HEK293 (cell line): Measurements from ENCODE around the gene BOD1L2.

Experiments
- CTCF ChIA-PET: fragments of 350-600 bp; formaldehyde crosslinking; extraction: SDS; loops from one replicate; lab custom pipeline; 2021; ENCODE audit warnings: antibody characterized with exemption; lab: Yijun Ruan, JAX
- POLR2A ChIA-PET: fragments of 300-600 bp; formaldehyde crosslinking; extraction: SDS; loops from one replicate; lab custom pipeline; 2020; ENCODE audit warnings: antibody characterized with exemption, inconsistent platforms; lab: Yijun Ruan, JAX
- H3K27ac ChIP-seq: fragments of 200-500 bp; sonication (Bioruptor generic); 2 replicates; pipeline ENCODE4 v1.5.1; 2014; ENCODE audit warnings: low read depth, low read length, control low read depth, inconsistent platforms; ENCODE audit errors: extremely low read depth
- H3K36me3 ChIP-seq, 2 experiments: fragments of 200-500 bp in 1 of 2; sonication (Bioruptor generic) in 1 of 2; 1 replicate in 1 of 2; 2 replicates in 1 of 2; pipeline ENCODE4 v1.5.1; 2014 to 2017; ENCODE audit warnings: inconsistent platforms in 2 of 2, low read length in 2 of 2; ENCODE audit not compliant: control insufficient read depth in 2 of 2, insufficient read depth in 1 of 2
- H3K4me1 ChIP-seq: fragments of 200-500 bp; sonication (Bioruptor generic); 2 replicates; pipeline ENCODE4 v1.5.1; 2014; ENCODE audit warnings: mild to moderate bottlenecking, low read length, inconsistent platforms; ENCODE audit not compliant: control insufficient read depth, insufficient read depth
- H3K4me3 ChIP-seq: 2 replicates; pipeline ENCODE4 v1.5.1; 2011; ENCODE audit warnings: low read depth, mild to moderate bottlenecking, control low read depth, low read length, moderate library complexity
- H3K9me3 ChIP-seq: fragments of 200-500 bp; sonication (Bioruptor generic); 2 replicates; pipeline ENCODE4 v1.5.1; 2014; ENCODE audit warnings: low read depth, low read length, inconsistent platforms; ENCODE audit not compliant: control insufficient read depth, insufficient read depth
- GFI1B ChIP-seq: fragments of 450-650 bp; formaldehyde crosslinking; IDR thresholded peaks from 2 replicates; pipeline ENCODE4 v1.5.1; 2016; ENCODE audit warnings: missing biosample characterization, missing genetic modification characterization
- KLF10 ChIP-seq: fragments of 450-650 bp; IDR thresholded peaks from 2 replicates; pipeline ENCODE4 v1.5.1; 2018; ENCODE audit warnings: missing biosample characterization, mild to moderate bottlenecking, missing genetic modification characterization
- KLF7 ChIP-seq: fragments of 450-650 bp; formaldehyde crosslinking; IDR thresholded peaks from 2 replicates; pipeline ENCODE4 v1.5.1; 2016; ENCODE audit warnings: missing biosample characterization, missing genetic modification characterization, borderline replicate concordance
- KLF9 ChIP-seq: fragments of 450-650 bp; formaldehyde crosslinking; IDR thresholded peaks from 2 replicates; pipeline ENCODE4 v1.5.1; 2016; ENCODE audit warnings: missing biosample characterization, missing genetic modification characterization, low read depth
- MYNN ChIP-seq: fragments of 450-650 bp; formaldehyde crosslinking; IDR thresholded peaks from 2 replicates; pipeline ENCODE4 v1.5.1; 2016; ENCODE audit warnings: missing biosample characterization, missing genetic modification characterization, borderline replicate concordance
- PATZ1 ChIP-seq: fragments of 450-650 bp; formaldehyde crosslinking; IDR thresholded peaks from 2 replicates; pipeline ENCODE4 v1.5.1; 2016; ENCODE audit warnings: missing biosample characterization, missing genetic modification characterization
- PBX3 ChIP-seq: sonication (generic); formaldehyde crosslinking; IDR thresholded peaks from 2 replicates; pipeline ENCODE4 v1.8.1; 2022; ENCODE audit warnings: mild to moderate bottlenecking, moderate library complexity, missing genetic modification reagents
- PRDM1 ChIP-seq: fragments of 450-650 bp; formaldehyde crosslinking; IDR thresholded peaks from 2 replicates; pipeline ENCODE4; 2016; ENCODE audit warnings: missing biosample characterization, missing genetic modification characterization
- PRDM6 ChIP-seq: fragments of 450-650 bp; formaldehyde crosslinking; IDR thresholded peaks from 2 replicates; pipeline ENCODE4 v1.5.1; 2017; ENCODE audit warnings: missing biosample characterization, missing genetic modification characterization
- REST ChIP-seq: fragments of 450-650 bp; formaldehyde crosslinking; IDR thresholded peaks from 2 replicates; pipeline ENCODE4 v1.5.1; 2016; ENCODE audit warnings: missing biosample characterization, missing genetic modification characterization
- WT1 ChIP-seq: fragments of 450-650 bp; formaldehyde crosslinking; IDR thresholded peaks from 2 replicates; pipeline ENCODE4 v1.5.1; 2016; ENCODE audit warnings: missing biosample characterization, missing genetic modification characterization
- ZBTB49 ChIP-seq: fragments of 450-650 bp; formaldehyde crosslinking; IDR thresholded peaks from 2 replicates; pipeline ENCODE4 v1.5.1; 2016; ENCODE audit warnings: missing biosample characterization, missing genetic modification characterization, low read depth
- ZNF10 ChIP-seq: fragments of 450-650 bp; formaldehyde crosslinking; IDR thresholded peaks from 2 replicates; pipeline ENCODE4 v1.5.1; 2017; ENCODE audit warnings: missing biosample characterization, missing genetic modification characterization
- ZNF174 ChIP-seq: fragments of 450-650 bp; formaldehyde crosslinking; IDR thresholded peaks from 2 replicates; pipeline ENCODE4 v1.5.0; 2017; ENCODE audit warnings: missing biosample characterization, mild to moderate bottlenecking, missing genetic modification characterization
- ZNF292 ChIP-seq: fragments of 450-650 bp; formaldehyde crosslinking; IDR thresholded peaks from 2 replicates; pipeline ENCODE4 v1.5.1; 2016; ENCODE audit warnings: low read depth, missing biosample characterization, missing genetic modification characterization, borderline replicate concordance
- ZNF398 ChIP-seq: fragments of 450-650 bp; formaldehyde crosslinking; IDR thresholded peaks from 2 replicates; pipeline ENCODE4 v1.5.1; 2017; ENCODE audit warnings: missing biosample characterization, missing genetic modification characterization
- ZNF426 ChIP-seq: fragments of 450-650 bp; formaldehyde crosslinking; IDR thresholded peaks from 2 replicates; pipeline ENCODE4 v1.5.1; 2017; ENCODE audit warnings: missing biosample characterization, missing genetic modification characterization, mild to moderate bottlenecking, inconsistent platforms, moderate library complexity
- ZNF791 ChIP-seq: fragments of 450-650 bp; formaldehyde crosslinking; IDR thresholded peaks from 2 replicates; pipeline ENCODE4 v1.5.1; 2016; ENCODE audit warnings: missing biosample characterization, missing genetic modification characterization
- ZNF792 ChIP-seq: fragments of 450-650 bp; formaldehyde crosslinking; IDR thresholded peaks from 2 replicates; pipeline ENCODE4 v1.5.1; 2016; ENCODE audit warnings: missing biosample characterization, missing genetic modification characterization
- ZSCAN5A ChIP-seq: fragments of 450-650 bp; formaldehyde crosslinking; IDR thresholded peaks from 2 replicates; pipeline ENCODE4 v1.5.1; 2016; ENCODE audit warnings: missing biosample characterization, missing genetic modification characterization

Gene BOD1L2

GRCh38 chr18:57143265-57143664 lies 3.6 kb upstream of the BOD1L2 start (continued):
- TF ChIP-seq ZNF398 (tag by site-specific recombination) = no peak

- Histone ChIP-seq H3K36me3 (no peaks in the 10 kb centered on the region), H3K9me3 (no peaks in the 10 kb centered on the region), H3K27ac (no peak overlapping the region), H3K4me3 (no peak overlapping the region), H3K4me1 (peaks cover 7% of the 10 kb centered on the region; the same call in 1 of the 2 replicates)
- POLR2A ChIA-PET = no interaction called here
- TF ChIP-seq KLF10 (tag by site-specific recombination) (no peak), ZNF791 (no peak), ZNF292 (tag by site-specific recombination) (no peak), ZNF174 (tag by site-specific recombination) (no peak), ZBTB49 (tag by site-specific recombination) (no peak), ZSCAN5A (tag by site-specific recombination) (no peak), PRDM6 (tag by site-specific recombination) (no peak), REST (no peak), ZNF792 (tag by site-specific recombination) (no peak), GFI1B (tag by site-specific recombination) (no peak), PBX3 (CRISPR knock-in tag) (no peak), KLF9 (tag by site-specific recombination) (no peak), MYNN (tag by site-specific recombination) (no peak), PRDM1 (tag by site-specific recombination) (no peak), WT1 (tag by site-specific recombination) (no peak), KLF7 (tag by site-specific recombination) (no peak), ZNF426 (tag by site-specific recombination) (no peak), PATZ1 (tag by site-specific recombination) (no peak), ZNF10 (no peak)
- CTCF ChIA-PET = interaction anchor here (0.6 to 1.0 kb wide), 3 partner anchors 30 to 1097 kb away, joined by 3 to 5 read pairs (median 5); no protein-coding TSS in a partner anchor
Measured at GRCh38 chr18:57148263-57148662, 1.4 kb downstream of the BOD1L2 start.
